CD4-positive, alpha-beta T cell treated with Interleukin-17A for 4 hours (primary cell): ENCODE data around the gene POLR2I.
"Not testable (repeated sequence)": the region's sequence is repeated elsewhere in the genome, so short reads cannot be mapped to it uniquely, and the experiment has no call there.

Experiments used
- DNase-seq: peaks from one replicate; pipeline ENCODE4 v3.0.0-alpha.2; 2020; ENCODE audit warnings: mixed read lengths

POLR2I gene

DNA sequence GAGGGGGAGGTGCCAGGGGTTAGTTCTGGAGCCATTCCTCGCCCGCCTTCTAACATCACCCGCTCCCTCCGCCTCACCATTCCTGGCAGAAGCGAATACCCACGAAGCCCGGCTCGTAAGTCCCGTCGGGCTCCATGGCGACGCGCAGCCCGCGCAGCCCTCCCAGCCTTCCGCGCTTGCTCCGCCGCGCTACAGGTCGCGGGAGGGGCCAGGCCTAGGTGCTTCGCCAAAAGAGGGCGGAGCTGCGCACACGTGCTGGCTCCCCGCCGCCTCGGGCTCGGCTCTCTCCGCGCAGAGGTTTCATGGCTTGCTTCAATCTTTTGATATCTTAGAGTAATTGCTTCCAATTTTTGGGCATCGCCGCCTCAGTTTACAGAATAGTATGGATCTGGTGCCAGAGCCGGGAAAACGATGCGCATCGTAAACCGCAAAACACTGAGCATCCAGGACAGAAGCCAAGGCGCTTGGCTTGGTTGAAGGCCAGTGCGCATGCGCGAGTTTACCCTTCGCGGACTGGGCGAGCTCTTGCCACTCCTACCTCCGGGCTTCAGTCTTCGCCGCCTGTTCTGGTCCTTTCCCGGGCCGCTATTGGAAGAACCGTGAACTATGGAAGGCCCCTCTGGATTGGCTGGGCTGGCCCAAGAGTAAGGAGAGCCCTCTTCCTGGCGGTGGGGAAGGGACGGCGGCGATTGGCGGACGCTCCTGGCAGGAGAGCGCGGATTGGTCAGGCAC is at the start of gene POLR2I:
POLR2I (minus strand) TSS at position 155 of the 732 bp plus-strand sequence; CDS start at position 136, 19 bp downstream.
- peak; percentile 99 for DNase-seq

GRCh38 chr19:36163813-36164212 is 49.1 kb upstream of the POLR2I start:
- DNase-seq: no peak

GRCh38 chr19:36160821-36161596 is 46.3 kb upstream of the POLR2I start:
- DNase-seq: no peak

GRCh38 chr19:36153126-36153525 is 38.5 kb upstream of the POLR2I start:
- no peak for DNase-seq

DNA sequence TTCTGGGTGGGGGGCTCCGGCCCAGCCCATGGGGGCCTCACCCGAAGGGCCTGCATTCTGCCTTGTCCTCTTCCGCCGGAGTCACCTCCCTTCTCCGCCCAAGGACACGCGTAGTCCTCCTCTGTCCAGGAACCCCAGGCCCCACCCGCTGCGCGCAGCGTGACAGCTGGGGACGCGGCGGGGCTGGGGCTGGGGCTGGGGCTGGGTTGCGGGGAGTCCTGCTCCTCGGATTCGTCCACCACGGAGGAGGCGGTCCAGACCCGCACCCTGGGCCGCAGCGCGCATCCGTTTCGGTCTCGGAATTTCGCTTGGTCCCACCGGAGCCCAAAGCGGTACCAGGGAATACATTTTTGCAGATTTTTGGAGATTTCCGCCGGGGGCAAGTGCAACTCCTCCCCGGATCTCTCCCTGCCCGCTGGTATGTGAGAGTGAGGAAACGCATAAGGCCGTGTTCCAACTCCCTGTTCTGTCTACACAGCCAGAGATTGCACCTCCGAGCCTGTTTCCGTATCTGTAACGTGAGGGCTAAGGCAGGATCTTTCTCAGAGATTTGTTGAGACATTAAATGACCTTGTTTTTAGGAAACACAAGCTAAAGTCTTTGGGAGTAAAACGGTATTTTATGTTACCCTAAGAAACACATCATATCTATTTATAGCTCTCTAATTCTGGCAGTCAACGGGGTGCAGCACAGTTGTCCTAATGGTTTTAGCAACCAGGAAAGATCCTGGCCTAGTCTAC is 37.8 kb upstream of the POLR2I start, which contains the start of gene COX7A1:
COX7A1 (minus strand) TSS at position 96 of the 740 bp plus-strand sequence; CDS start at position 56, 40 bp downstream.
- DNase-seq: no peak

DNA sequence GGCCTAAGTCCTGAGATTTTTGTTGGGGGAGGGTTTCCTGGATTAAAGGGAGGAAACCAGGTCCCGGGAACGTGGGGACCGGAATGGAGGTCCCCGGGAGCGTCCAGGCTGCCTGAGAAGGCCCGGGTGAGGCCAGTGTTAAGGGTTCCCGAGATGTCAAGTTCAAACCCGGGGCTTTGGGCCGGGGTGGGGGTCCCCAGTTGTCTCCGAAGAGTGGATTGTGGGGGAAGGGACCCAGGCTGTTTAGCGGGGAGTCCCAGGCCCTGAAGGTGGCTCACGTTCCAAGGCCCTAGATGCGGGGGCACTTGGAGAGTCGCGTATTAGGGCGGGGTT is 37.3 kb upstream of the POLR2I start:
- DNase-seq: no peak

GRCh38 chr19:36151144-36152018 is 36.7 kb upstream of the POLR2I start:
- DNase-seq: no peak

DNA sequence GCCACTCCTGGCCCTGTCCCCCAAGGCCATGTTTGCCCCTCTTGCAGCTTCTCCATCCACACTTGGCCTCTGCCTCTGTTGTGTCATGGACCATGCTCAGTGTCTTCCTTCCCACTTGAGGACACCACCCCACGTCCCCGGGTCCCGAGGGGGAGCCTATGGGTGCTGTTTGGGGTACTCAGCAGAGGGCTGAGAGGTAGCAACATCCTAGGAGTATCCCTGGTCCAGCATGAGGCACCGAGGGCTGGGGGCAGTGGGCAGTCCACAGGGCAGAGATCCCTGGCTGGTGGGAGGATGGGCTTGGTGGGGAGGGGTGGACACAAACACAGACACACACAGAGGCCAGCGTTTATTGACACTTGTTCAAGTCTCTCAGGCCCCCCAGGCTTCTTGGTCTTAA is 35.9 kb upstream of the POLR2I start:
- no peak for DNase-seq

GRCh38 chr19:36149673-36150406 is 35.2 kb upstream of the POLR2I start:
- DNase-seq: no peak

- DNase-seq: no peak
Observed at GRCh38 chr19:36144624-36145023, 29.9 kb upstream of the POLR2I start.

DNA sequence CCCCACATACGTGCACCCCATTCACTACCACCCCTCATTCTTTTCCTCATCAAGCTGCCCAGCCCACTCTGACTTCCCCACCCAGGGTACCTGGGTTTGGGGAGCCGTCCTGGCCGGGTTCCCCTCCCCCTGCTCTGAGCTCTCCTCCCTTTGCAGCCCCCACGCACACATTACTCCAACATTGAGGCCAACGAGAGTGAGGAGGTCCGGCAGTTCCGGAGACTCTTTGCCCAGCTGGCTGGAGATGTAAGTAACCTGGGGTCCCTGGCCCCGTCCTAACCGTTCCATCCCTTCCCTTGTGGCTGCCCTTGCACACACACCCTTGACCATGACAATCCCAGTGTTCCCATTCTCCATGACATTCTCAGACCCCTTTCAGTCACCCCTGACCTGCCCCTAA is 27.8 kb upstream of the POLR2I start:
- no peak for DNase-seq

DNA sequence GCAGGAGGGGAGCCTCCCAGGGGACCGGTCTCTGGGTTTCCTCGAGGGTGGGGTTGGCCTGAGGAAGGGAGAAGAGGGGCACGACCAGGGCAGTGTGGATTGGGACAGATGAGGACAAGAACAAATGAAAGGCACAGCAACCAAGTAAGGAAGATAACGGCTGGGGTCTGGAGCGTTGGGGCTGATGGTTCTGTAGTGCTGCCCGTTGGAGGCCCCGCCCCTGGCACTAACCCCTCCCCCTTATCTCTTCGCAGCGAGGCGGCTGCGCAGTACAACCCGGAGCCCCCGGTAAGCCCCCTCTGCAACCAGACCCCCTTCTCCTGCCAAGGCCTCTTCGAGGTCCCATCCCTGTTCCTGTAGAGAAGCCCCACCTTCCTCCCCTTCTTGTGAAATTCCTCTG is 27.4 kb upstream of the POLR2I start:
- DNase-seq: no peak

- peak; percentile 86 for DNase-seq
Observed at GRCh38 chr19:36141039-36141927, 26.6 kb upstream of the POLR2I start.

GRCh38 chr19:36140304-36141038 is 25.8 kb upstream of the POLR2I start:
- DNase-seq: peak; percentile 47

DNA sequence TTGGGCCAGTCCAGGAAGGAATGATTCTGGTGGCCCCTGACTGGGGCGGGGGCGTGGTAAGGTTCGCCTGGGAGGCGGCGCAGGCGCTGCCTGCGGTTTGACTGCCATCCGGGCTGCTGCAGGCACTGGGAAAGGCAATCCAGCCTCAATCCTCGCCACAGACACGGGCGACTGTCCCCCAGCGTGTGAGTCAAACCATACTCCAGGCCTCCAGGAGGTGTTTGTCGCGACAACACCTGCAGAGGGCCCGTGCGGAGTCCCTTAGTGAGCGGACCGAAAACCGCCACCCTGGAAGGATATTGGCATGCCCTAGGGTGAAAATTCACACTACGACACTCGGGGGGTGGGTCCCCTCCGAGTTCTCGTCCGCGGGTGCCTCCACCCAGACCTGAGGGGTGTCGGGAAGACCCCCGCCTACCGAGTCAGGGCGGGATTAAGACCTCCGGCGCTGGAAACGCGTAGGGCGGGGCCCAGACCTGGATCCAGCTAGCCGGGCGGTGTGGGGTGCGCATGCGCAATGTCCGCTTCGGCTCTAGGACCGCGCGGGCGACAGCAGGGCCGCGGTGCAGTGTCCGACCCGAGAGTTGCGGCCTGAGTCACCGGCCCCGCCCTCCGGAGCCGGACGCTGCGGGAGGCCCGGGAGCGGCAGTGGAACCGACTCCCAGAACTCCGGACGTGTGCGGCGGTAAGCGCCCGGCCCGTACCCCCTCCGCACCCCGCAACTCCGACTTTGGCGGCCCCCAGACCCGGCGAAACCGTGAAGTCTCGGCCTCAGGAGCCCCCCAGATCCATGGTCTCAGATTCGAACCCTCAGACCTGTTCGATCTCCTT is 25.0 kb upstream of the POLR2I start, which contains the start of gene CAPNS1:
CAPNS1 (plus strand) TSS at position 594 of the 831 bp plus-strand sequence. CDS start 946 bp downstream, outside the sequence.
- DNase-seq: peak; percentile 95

GRCh38 chr19:36139120-36139472 is 24.4 kb upstream of the POLR2I start:
- no peak for DNase-seq

GRCh38 chr19:36136964-36137686 is 22.4 kb upstream of the POLR2I start:
- DNase-seq: peak; percentile 26

DNA sequence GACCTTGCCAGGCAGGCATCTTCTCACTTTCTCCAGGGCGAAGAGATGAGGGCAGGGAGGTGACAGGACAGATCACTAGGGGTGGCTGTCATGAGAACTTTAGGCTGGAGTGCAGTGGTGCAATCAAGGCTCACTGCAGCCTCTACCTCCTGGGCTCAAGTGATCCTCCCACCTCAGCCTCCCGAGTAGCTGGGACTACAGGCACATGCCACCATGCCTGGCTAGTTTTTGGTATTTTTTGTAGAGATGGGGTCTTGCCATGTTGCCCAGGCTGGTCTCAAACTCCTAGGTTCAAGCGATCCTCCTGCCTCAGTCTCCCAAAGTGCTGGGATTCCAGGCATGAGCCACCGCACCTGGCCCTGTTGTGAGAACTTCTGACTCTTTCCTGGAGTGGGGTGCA is 20.2 kb upstream of the POLR2I start:
- not testable (repeated sequence) for DNase-seq
